Stimulated activated CD8-positive, alpha-beta memory T cell treated with anti-CD3 and anti-CD28 coated beads, Interleukin-15, amount 100 ng/mL, for 24 hours (primary cell): ENCODE data around the gene SDC3.
"Not testable (repeated sequence)": the region's sequence is repeated elsewhere in the genome, so short reads cannot be mapped to it uniquely, and the experiment has no call there.

Source experiments
- DNase-seq: peaks from one replicate; pipeline ENCODE4 v3.0.0-alpha.2; 2020; ENCODE audit warnings: low read depth

SDC3 gene

DNA sequence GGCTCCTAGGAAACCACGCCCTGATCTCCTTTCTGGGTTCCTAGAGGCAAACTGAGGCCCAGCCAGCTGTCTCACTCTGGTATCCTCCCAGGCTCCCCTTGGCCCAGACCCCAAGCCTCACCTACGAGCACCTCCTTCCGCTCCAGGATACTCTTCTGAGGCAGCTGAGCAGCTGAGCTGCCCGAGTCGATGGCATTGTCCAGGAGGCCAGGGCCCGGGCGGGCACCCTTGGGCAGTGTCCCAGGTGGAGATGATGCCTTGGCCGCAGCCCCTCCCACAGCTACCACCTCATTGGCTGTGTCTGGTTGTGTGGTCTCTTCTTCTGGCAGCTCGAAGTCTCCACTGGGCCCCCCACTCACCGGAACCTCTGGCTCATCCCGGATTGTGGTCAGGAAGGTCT, 34.4 kb downstream of the SDC3 start:
- no peak for DNase-seq

DNA sequence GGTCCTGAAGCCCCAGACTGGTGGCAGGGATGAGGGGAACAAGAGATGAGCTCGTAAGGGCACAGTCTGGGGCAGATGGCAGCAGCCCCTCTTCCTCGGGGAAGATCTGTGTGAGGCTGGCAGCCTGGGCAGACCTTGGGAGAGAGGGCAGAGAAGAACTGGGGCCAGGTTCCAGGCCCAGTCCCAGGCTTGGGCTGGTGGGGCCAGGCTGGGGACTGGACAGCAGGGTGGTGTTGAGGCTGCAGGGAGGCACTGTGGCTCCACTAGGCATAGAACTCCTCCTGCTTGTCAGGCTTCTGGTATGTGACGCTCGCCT, 35.7 kb downstream of the SDC3 start:
- DNase-seq: no peak

DNA sequence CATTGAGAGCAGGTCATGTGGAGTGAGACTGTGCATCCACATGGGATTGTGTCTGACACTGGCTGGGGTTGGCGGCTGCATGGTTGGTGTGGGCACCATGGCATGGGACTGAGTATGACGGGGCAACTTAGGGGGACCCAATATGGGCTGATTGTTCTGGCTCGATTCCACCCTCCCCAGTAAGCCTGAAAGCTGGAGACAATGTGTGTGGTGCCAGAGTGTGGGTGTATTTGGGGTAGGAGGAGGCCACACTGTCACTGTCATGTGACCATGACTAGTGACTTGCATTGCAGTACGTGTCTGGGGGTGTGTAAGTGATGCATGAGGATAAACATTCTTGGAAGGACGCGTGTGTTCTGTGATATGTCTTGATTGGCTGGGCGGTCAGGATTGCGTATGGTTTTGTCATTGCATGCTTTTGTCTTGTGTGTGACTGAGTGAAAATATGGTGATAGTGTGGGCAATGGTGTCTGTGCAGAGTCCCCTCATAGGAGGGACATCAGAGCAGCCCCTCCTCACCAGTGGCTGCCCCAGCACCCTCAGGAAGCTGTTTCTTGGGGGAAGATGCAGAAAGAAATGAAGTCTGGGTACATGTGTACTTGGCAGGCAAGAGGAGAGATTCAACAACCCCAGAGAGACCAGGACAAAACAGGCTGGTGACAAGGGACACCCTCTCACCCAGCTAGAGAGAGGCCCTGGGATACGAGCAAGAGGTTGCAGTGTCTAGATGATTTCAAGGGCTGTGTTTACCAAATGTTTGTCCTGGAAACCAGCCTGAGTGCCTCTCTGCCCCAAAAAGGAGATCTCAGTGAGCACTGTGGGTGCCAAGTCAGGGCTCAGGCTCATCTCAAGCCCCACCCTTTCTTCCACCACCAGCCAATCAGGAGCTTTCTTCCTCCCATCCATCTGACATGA, 36.3 kb downstream of the SDC3 start:
- no peak for DNase-seq

DNA sequence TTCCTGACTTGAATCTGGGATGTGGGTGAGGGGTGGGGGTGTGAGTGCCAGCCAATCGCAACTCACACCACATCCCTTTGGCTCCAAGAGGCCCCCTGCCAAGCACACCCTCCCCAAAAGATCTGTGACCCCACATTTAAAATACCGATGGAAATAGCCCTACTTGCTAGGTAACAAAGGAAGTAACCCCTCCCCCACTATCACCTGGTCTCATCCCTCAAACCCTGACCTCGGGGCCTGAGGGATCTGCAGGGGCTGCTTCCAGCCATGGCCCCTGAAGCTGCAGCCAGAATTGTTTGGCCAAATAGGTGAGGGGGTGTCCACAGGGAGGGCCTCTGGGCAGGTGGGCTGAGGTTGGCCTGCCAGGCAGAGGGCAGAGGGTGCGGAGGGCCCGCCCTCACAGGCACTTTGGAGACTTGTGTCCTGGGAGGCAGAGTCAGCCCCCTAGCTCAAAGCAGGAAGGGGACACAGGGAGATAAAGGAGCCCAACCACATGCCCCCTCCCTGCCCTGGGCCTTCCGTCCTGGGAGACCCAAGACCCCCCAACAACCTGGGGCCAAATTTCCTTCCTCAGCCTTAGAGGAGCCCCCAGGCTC, 37.2 kb downstream of the SDC3 start:
- no peak for DNase-seq

DNA sequence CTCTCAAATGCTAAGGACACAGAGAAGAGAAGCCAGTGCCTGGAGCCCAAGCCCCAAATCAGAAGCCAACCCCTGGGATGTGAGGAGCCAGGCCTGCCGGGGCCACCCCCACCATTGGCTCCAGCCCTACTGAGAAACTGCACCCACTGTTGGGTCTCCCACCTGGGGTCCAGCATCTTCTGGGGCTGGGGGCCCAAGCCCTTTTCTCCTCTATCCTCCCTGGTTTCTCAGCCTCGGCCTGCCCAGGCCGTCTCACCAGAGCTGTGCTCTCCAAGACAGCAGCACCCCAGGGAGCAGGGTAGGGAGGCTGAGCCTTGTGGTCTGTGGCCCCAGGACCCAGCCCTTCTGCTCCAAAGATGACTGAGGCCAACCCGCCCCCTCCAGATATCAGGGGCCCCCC, 37.9 kb downstream of the SDC3 start:
- DNase-seq: no peak

DNA sequence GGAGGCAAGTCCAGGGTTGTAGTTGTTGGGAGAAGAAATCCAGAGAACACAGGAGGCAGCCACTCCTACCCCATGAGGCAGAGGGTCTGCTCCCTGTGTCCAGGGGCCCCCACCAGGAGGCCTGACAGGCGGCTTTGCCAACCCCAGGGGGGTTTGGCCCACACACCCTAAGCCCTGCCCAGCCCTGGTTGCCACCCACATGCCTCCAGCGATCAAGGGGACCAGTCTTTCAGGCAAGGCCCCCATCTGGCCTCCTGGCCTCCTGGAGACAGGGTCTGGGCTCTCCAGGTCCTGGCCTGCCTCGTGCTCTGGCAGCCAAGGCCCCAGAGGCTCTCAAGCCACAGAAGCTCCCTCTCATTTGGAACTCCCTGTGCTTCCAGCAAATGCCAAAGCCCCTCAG, 38.5 kb downstream of the SDC3 start:
- no peak for DNase-seq

DNA sequence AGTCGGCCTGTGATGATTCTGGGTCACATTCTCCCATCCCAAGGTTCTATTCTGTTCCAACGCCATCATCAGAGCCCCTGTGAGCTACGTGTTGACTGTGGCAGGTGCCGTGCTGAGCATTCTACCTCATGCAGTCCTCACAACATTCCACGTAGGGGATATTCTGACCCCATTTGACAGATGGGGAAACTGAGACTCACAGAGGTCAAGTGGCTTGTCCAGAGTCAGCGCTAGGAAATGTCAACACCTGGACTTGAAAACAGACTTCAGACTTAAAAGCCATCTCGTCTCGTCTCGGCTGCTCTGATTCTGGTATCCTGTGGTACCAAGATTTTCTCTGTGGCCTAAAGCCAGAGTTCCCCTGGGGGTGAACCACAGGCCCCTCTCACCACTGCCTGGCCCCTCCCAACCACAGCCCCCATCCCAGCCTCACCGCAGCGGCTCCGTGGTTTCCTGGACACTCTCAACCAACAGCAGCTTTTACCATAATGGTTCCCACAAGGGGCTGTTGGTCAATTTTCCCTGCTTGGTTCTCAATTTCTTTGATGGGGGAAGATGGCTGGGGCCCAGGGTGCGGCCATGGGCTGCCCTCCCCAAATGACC, 39.6 kb downstream of the SDC3 start:
- no peak for DNase-seq

DNA sequence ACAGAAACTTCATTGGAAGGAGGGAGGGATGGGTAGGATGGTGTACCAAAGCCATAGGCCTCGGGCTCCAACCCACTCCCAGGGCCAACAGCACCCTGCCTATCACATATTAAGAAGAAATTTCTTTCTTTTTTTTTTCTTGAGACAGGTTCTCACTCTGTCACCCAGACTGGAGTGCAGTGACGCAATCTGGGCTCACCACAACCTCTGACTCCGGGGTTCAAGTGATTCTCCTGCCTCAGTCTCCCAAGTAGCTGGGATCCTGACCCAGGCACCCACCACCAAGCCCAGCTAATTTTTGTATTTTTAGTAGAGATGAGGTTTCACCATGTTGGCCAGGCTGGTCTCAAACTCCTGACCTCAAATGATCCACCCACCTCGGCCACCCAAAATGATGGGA, 40.5 kb downstream of the SDC3 start:
- not testable (repeated sequence) for DNase-seq

DNA sequence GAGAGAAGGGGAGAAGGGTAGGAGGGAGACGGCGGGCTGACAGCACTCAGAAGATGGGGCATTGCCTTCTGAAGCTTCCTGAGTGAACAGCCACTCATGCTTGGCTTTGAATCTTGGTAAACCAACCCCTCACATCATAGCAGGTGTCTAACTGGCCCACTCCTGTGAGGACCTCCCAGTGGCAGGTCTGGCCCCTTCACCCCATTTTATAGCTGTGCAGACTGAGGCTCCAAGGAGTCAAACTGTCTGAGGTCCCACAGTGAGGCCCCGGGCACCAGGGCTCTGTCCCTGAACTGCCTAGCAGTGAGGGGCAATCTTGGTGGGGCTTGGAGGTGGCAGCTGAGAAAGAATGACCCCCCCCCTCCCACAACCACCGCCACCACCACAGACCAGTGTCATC, 41.0 kb downstream of the SDC3 start:
- DNase-seq: no peak

DNA sequence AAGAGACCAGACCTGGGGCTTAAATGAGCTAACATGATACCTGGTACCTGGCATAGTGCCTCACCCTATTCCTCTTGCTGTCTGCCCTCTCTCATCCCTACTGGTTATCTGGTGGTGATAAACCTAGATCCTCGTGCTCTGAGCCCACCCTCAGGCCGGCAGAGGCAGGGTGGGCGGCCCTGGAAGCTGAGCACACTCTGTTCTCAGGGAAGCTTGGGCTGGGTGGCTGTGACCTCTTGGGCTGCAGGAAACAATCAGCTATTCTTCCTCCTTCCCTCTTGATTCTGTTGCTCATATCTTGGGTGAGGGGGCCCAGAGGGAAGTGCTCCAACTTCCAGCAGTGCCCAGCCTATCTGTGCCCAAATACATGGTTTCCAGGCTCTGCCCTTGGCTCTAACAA, 42.0 kb downstream of the SDC3 start:
- DNase-seq: no peak

DNA sequence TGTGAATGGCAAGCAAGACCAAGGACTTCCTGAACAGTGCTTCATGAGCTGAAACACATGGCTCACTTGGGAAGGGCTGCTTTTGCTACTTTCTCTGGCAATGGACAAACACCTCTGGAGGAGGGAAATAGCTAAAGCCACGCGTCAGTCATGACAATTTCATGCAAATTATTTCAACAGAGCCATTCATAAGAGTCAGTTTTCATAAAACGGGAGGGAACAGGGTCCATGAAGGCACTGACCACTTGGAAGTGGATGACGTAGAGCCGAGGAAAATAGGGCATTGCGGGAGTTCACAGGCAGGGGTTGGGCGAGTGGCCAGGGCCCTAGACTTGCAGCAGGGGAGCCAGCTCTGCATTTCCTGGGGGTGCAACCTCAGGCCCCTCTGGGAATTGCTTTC, 43.9 kb downstream of the SDC3 start:
- no peak for DNase-seq

DNA sequence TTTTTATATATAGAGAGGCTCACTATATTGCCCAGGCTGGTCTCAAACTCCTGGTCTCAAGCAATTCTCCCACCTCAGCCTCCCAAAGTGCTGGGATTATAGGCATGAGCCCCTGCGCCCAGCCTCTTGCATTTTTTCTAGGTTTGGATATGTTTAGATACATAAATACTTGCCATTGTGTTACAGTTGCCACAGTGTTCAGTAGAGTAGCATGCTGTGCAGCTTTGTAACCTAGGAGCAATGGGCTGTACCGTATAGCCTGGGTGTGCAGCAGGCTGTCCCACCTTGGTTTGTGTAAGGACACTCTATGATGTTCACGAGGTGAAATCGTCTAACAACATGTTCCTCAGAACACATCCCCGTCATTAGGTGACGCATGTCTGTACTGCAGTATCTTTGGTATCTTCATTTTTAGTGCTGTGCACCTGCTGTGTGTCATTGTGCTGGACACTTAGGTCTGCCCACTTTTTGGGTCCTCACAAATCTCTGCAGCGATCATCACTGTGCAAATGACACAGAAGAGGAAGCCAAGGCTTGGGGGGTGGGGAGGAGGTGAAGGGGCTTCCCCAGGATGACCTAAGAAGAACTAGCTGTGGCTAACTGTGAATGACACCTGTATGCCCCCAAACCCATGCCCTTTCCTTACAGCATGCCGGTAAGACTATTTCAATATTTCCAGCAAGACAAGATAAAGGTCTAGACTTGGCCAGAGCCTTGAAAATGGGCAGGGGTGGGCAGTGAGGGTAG, 44.5 kb downstream of the SDC3 start:
- DNase-seq: no peak

DNA sequence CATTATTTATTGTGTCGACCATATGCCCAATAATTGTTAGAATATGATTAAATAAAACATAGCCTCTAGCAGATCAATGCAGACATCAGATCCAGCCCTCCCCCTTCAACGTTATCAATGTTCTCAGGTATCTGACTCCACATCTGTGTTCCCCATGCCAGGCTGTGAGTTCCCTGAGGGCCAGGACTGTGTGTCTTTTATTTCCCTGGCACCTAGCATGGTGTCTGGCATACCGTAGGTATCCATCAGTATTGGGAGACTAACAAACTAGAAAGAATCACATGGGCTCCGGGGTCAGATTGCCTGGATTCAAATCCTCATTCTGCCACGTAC, 48.3 kb downstream of the SDC3 start:
- no peak for DNase-seq

DNA sequence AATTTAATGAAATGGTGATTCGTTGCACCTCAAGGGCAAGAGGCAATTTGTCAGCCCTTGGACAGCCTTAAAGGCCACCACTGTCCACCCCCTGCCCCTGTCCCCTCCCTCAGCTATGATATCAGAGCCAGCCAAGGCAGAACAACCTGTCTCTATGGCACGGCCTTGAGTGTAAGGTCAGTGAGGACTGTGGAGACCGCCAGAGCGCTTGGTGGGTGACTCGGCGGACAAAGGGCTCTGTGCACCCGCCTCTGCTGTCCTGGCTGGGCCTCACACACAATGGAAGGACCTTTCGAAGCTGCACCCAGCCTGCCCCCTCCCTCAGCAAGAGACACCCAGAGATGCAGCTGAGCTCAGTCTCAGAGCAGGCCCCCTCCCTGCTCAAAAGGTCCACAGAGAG, 50.6 kb downstream of the SDC3 start:
- no peak for DNase-seq

DNA sequence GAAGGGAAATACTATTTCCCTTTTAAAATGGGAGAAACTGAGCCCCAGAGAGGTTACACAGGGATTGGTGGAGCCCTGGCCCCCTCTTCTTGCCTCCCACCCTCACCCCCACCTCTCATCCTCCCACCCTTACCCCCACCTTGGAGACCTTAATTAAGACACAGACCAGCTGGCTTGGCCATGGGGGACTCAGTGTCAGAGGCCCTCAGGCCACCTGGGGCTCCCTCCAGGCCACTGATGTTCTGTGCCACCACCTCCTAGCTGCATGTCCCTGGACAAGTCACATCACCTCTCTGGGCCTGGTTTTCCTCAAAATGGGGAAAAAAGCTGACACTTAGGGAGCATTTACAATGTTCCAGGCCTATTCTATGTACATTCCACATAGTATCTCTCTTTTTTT, 51.5 kb downstream of the SDC3 start:
- DNase-seq: no peak

DNA sequence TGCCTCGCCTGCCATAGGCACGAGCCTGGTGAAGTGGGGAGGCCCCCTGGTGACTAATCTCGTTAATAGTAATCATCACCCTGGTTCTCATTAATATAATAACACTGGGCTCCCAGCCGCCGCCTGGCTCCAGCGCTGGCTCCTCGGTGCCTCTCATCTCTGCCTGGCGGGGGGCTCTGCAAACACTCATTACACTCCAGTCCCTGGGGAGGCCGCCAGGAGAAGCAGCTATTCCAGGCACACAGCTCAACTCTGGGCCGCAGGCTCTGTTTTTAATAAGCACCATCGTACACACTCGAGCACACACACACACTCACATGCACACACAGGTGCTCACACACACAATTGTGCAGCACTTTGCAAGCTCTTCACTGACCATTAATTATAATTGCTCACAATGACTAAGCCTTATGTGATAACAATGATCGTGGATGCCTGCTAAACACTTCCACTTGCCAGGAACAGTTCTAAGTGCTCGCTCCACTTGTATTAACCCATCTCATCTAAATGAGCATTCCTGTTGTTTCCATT, 52.2 kb downstream of the SDC3 start:
- no peak for DNase-seq

DNA sequence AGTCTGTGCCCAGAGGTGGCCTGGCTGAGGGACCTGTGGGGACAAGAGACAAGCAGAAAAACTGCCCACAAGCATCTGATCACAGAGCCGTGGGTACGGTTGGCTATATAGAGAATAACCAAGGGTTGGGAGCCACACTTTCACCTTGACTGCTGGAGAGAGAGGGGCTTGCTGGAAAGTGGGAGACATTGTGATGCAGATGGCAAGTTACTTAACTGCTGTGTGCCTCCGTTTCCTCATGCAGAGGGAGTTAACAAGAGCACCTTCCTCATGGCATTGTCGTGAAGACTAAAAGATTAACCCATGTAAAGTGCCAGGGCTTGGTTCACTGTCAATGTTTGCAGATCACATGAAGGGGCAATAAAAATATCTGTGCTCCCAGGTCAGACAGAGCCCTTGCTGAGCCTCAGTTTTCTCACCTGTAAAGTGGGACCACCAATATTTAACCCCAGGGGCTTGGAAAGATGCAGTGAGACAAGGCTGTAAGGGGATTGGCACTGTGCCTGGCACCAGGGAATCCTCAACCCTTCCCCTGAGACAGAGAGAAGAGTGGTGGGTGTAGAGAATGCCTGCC, 52.8 kb downstream of the SDC3 start:
- no peak for DNase-seq

DNA sequence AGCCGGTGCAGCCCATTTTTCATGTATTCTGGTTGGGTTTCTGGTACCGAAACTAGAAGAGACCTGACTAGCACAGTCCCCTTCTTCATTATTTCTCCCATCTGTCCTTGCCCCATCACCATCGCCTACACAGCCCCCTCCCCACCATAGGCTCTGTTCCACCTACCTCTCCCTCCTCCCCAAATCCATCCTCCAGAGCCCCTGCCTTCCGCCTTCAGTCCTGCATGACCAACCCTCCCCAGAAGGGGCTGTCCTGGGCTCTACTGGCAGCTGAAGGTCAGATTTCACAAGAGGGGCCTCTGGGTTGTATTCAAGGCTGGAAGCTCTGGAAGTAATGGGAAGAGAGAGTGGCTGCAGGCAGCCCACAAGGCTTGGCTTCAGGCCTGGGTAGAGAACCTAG, 55.2 kb downstream of the SDC3 start:
- DNase-seq: no peak

DNA sequence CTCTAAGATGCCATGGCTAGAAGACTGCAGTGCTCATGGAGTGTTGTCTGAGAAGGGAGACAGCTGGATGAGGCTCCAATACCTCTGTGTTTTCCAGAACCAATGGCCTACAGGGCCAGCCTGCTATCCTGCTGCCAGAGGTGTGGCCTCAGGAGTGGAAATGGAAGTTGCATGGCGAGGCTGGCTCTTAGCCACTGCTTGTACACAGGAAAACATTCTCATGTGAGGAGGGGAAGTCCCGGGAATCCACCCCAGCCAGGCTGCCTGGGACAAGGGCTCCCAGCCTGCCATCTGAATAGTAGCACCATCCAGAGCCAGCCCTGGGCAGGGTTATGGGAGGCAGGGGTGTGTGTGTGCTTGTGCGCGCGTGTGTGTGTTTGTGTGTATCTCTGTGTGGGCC, 56.5 kb downstream of the SDC3 start:
- no peak for DNase-seq

DNA sequence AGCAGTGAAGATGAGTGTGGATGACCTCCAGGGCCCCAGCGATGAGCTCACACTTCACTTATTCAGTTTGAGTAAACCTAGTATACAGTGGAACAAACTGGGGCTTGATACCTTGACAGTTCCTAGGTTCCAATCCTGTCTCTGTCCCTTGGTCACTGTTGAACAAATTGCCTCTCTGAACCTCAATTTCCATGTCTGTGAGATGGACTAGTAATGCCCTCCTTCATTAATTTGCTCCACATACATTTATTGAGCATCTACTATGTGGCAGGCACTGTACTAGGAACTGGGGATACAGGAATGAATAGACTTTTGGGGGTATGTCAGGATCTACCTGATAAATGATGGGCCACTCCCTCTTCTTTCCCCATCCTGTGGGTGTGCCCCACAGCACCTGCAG, 57.3 kb downstream of the SDC3 start:
- DNase-seq: no peak

DNA sequence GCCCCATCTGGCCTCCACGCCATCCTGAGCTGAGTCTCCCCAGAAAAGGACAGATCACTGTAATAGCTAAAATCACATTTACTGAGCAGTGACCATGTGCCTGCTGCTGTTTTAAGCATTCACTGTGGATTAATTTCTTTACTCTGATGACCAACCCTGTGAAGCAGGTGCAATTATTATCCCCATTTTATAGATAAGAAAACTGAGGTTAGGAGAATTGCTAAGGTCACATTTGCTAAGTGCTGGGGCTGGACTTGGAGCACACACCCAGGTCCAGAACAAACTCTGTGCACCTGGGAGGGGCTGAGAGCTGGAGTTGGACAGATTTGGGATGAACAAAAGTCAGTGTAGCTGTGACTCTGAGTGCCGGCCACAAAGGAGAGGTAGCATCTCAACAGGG, 58.0 kb downstream of the SDC3 start:
- no peak for DNase-seq

DNA sequence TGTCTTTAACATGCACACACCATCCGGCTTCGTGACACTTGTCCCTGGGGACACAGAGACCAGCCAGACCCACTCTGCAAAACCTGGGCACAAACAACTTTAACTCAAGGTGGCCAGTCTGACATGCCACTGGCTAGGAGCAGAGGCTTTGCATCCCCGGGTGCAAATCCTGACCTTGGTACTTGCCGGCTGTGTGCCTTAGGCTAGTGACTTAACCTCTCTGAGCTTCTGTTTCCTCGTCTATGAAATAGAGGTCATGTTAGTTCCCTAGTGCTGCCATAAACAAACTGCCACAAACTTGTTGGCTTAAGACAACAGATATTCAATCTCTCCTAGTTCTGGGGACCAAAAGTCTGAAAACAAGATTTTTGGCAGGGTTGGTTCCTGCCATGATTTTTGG, 60.4 kb downstream of the SDC3 start:
- no peak for DNase-seq
